ENCODE data around the gene EXOC6.

Gene EXOC6

GRCh38 chr10:93088466-93088865 lies 240.1 kb downstream of the EXOC6 start:
- peaks cover 3% of the 10 kb centered on the region; the same call in 1 of the 2 replicates for H3K27me3 ChIP-seq (ENCODE audit: insufficient read depth, low read depth)
- peaks cover 29% of the 10 kb centered on the region for H3K4me1 ChIP-seq (ENCODE audit: low read depth, poor library complexity, severe bottlenecking)
- H3K4me2 ChIP-seq = no peak overlapping the region
- H3K9ac ChIP-seq = no peak overlapping the region
- no peak overlapping the region for H3K27ac ChIP-seq
- no peak overlapping the region for H3K4me3 ChIP-seq (IDR thresholded peaks at IDR 0.05; ENCODE audit: insufficient read depth, low read depth, low read length)
- TF ChIP-seq CTCF (conservative IDR thresholded peaks at IDR 0.05; ENCODE audit: low read depth, low read length) = no peak
- H4K20me1 ChIP-seq (ENCODE audit: insufficient read depth) = no peaks in the 10 kb centered on the region
- H2AFZ ChIP-seq (ENCODE audit: low read depth) = no peak overlapping the region
- H3K79me2 ChIP-seq (ENCODE audit: insufficient read depth, low read depth) = no peaks in the 10 kb centered on the region
- H3K36me3 ChIP-seq (ENCODE audit: insufficient read depth) = no peaks in the 10 kb centered on the region

- H3K4me2 ChIP-seq = no peak overlapping the region
- H2AFZ ChIP-seq (ENCODE audit: low read depth) = no peak overlapping the region
- TF ChIP-seq CTCF (conservative IDR thresholded peaks at IDR 0.05; ENCODE audit: low read depth, low read length) = no peak
- no peaks in the 10 kb centered on the region for H3K79me2 ChIP-seq (ENCODE audit: insufficient read depth, low read depth)
- no peak overlapping the region for H3K27ac ChIP-seq
- no peak overlapping the region for H3K9ac ChIP-seq
- H3K27me3 ChIP-seq (ENCODE audit: insufficient read depth, low read depth) = no peaks in the 10 kb centered on the region; the same call in 1 of the 2 replicates
- H3K4me3 ChIP-seq (IDR thresholded peaks at IDR 0.05; ENCODE audit: insufficient read depth, low read depth, low read length) = no peak overlapping the region
- H4K20me1 ChIP-seq (ENCODE audit: insufficient read depth) = no peaks in the 10 kb centered on the region
- H3K4me1 ChIP-seq (ENCODE audit: low read depth, poor library complexity, severe bottlenecking) = peaks cover 14% of the 10 kb centered on the region
- H3K36me3 ChIP-seq (ENCODE audit: insufficient read depth) = no peaks in the 10 kb centered on the region
Measured at GRCh38 chr10:93090619-93091018, 242.3 kb downstream of the EXOC6 start.

GRCh38 chr10:93091960-93092359 lies 243.6 kb downstream of the EXOC6 start:
- TF ChIP-seq CTCF (conservative IDR thresholded peaks at IDR 0.05; ENCODE audit: low read depth, low read length) = no peak
- no peak overlapping the region for H3K27ac ChIP-seq
- no peaks in the 10 kb centered on the region for H3K36me3 ChIP-seq (ENCODE audit: insufficient read depth)

GRCh38 chr10:93095225-93095624 lies 246.9 kb downstream of the EXOC6 start:
- H2AFZ ChIP-seq (ENCODE audit: low read depth) = no peak overlapping the region

More at GRCh38 chr10:93091960-93092359, 243.6 kb downstream of the EXOC6 start:
- Histone ChIP-seq H3K79me2 (ENCODE audit: insufficient read depth, low read depth) (no peaks in the 10 kb centered on the region), H3K4me3 (IDR thresholded peaks at IDR 0.05; ENCODE audit: insufficient read depth, low read depth, low read length) (no peak overlapping the region), H3K9ac (no peak overlapping the region), H4K20me1 (ENCODE audit: insufficient read depth) (no peaks in the 10 kb centered on the region), H3K27me3 (ENCODE audit: insufficient read depth, low read depth) (no peaks in the 10 kb centered on the region; the same call in 1 of the 2 replicates), H3K4me1 (ENCODE audit: low read depth, poor library complexity, severe bottlenecking) (peaks cover 2% of the 10 kb centered on the region), H2AFZ (ENCODE audit: low read depth) (no peak overlapping the region), H3K4me2 (no peak overlapping the region)

More at GRCh38 chr10:93095225-93095624, 246.9 kb downstream of the EXOC6 start:
- H3K36me3 ChIP-seq (ENCODE audit: insufficient read depth) = no peaks in the 10 kb centered on the region
- H3K9ac ChIP-seq = no peak overlapping the region
- H3K4me2 ChIP-seq = no peak overlapping the region
- no peak overlapping the region for H3K27ac ChIP-seq
- H3K27me3 ChIP-seq (ENCODE audit: insufficient read depth, low read depth) = no peaks in the 10 kb centered on the region
- no peak overlapping the region for H3K4me3 ChIP-seq (IDR thresholded peaks at IDR 0.05; ENCODE audit: insufficient read depth, low read depth, low read length)
- H4K20me1 ChIP-seq (ENCODE audit: insufficient read depth) = no peaks in the 10 kb centered on the region
- H3K79me2 ChIP-seq (ENCODE audit: insufficient read depth, low read depth) = no peaks in the 10 kb centered on the region
- TF ChIP-seq CTCF (conservative IDR thresholded peaks at IDR 0.05; ENCODE audit: low read depth, low read length) = no peak
- no peaks in the 10 kb centered on the region for H3K4me1 ChIP-seq (ENCODE audit: low read depth, poor library complexity, severe bottlenecking)

Data from KMS-11 (cell line).